HL-60 (cell line): Measurements from ENCODE around the gene BCL11B.

ENCODE experiments used
- DNase-seq, 2 experiments: peaks; one replicate each; pipeline ENCODE4 v3.0.0-alpha.2; 2010 to 2020; ENCODE audit warnings: low read depth in 1 of 2, low spot score in 1 of 2
- H3K27ac ChIP-seq: fragments of 250-450 bp; sonication (Bioruptor Pico); replicated peaks from 2 replicates; pipeline ENCODE4 v1.5.1; 2020; ENCODE audit warnings: mild to moderate bottlenecking, moderate library complexity
- H3K27me3 ChIP-seq: fragments of 250-450 bp; sonication (Bioruptor Pico); 2 replicates; pipeline ENCODE4 v1.5.1; 2021; ENCODE audit warnings: mild to moderate bottlenecking, moderate library complexity; ENCODE audit not compliant: insufficient read depth, poor library complexity, severe bottlenecking
- H3K4me3 ChIP-seq: replicated peaks from 2 replicates; pipeline ENCODE4 v1.5.1; 2011; ENCODE audit warnings: mild to moderate bottlenecking, control low read depth, low read length; ENCODE audit not compliant: insufficient read depth
- GABPA ChIP-seq: IDR thresholded peaks from 2 replicates; pipeline ENCODE4 v1.6.1; 2012; ENCODE audit warnings: low read depth
- POLR2AphosphoS5 ChIP-seq: IDR thresholded peaks from 2 replicates; pipeline ENCODE4 v1.6.1; 2012; ENCODE audit warnings: low read depth
- SPI1 ChIP-seq: IDR thresholded peaks from 2 replicates; pipeline ENCODE4 v1.6.1; 2012; ENCODE audit warnings: low read depth, mild to moderate bottlenecking, borderline replicate concordance
- TF ChIP-seq, protein P1 (sequence below): IDR thresholded peaks from 2 replicates; pipeline ENCODE4 v1.6.1; 2012; ENCODE audit warnings: low read depth; ENCODE audit not compliant: insufficient replicate concordance
- TF ChIP-seq, protein P2 (sequence below): IDR thresholded peaks from one replicate; pipeline ENCODE4 v1.5.1; 2011; ENCODE audit warnings: low read length, control low read depth, inconsistent platforms; ENCODE audit not compliant: insufficient read depth

Gene BCL11B

DNA sequence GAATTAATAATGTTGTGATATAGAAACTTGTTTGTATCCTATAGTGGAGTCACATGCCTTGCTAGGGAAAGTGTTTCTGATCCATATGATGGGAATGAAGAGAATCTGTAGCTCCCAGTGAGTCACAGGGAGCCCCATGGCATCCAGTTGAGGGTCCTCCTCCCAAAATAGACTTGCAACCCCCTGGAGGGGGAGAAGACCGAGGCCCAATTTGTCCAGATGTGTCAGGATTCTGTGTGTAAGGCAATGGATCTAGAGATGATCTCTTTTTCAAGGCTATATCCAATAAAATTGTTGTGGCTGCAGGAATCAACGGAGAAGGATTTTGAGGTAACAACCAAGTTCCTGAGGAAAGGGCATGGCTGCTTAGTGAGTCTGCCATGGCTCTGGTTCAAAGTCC, 121.8 kb downstream of the BCL11B start:
- H3K4me3 ChIP-seq, result no peak overlapping the region
- no peak for DNase-seq
- H3K27me3 ChIP-seq, result no peaks in the 10 kb centered on the region
- TF ChIP-seq SPI1 (no peak), POLR2AphosphoS5 (no peak), GABPA (no peak)
- TF ChIP-seq, protein P1, sequence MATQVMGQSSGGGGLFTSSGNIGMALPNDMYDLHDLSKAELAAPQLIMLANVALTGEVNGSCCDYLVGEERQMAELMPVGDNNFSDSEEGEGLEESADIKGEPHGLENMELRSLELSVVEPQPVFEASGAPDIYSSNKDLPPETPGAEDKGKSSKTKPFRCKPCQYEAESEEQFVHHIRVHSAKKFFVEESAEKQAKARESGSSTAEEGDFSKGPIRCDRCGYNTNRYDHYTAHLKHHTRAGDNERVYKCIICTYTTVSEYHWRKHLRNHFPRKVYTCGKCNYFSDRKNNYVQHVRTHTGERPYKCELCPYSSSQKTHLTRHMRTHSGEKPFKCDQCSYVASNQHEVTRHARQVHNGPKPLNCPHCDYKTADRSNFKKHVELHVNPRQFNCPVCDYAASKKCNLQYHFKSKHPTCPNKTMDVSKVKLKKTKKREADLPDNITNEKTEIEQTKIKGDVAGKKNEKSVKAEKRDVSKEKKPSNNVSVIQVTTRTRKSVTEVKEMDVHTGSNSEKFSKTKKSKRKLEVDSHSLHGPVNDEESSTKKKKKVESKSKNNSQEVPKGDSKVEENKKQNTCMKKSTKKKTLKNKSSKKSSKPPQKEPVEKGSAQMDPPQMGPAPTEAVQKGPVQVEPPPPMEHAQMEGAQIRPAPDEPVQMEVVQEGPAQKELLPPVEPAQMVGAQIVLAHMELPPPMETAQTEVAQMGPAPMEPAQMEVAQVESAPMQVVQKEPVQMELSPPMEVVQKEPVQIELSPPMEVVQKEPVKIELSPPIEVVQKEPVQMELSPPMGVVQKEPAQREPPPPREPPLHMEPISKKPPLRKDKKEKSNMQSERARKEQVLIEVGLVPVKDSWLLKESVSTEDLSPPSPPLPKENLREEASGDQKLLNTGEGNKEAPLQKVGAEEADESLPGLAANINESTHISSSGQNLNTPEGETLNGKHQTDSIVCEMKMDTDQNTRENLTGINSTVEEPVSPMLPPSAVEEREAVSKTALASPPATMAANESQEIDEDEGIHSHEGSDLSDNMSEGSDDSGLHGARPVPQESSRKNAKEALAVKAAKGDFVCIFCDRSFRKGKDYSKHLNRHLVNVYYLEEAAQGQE, result no peak
- TF ChIP-seq, protein P2, sequence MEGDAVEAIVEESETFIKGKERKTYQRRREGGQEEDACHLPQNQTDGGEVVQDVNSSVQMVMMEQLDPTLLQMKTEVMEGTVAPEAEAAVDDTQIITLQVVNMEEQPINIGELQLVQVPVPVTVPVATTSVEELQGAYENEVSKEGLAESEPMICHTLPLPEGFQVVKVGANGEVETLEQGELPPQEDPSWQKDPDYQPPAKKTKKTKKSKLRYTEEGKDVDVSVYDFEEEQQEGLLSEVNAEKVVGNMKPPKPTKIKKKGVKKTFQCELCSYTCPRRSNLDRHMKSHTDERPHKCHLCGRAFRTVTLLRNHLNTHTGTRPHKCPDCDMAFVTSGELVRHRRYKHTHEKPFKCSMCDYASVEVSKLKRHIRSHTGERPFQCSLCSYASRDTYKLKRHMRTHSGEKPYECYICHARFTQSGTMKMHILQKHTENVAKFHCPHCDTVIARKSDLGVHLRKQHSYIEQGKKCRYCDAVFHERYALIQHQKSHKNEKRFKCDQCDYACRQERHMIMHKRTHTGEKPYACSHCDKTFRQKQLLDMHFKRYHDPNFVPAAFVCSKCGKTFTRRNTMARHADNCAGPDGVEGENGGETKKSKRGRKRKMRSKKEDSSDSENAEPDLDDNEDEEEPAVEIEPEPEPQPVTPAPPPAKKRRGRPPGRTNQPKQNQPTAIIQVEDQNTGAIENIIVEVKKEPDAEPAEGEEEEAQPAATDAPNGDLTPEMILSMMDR, result no peak
- no peak overlapping the region for H3K27ac ChIP-seq

DNA sequence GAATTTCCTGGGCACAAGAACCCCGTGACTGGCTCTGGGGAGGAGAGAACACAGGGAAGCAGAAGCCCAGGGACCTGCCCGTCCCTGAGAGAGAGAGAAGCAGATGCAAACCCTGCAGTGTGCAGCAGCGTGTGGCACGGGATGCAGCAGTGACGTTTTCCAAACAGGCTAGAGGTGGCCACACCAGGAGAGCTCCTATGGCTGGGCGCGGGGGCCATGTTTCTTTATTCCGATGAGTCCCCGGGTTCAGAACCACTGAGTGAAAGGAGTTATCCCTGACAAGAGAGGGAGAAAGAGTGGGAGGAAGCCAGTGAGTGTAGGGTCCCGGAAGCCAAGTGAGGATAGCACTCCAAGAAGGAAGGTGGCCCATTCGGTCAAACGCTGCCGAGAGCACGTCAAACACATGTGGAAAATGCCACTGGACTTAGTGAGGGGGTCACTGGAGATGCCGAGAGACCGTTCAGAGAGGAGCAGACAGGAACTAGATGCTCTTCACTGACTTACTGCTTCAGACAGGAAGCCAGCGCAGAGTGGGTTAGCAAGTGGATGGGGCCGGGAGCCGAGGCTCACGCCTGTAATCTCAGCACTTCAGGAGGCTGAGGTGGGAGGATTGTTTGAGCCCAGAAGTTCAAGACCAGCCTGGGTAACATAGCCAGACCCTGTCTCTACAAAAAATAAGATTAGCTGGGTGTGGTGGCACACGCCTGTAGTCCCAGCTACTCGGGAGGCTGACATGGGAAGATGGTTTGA, 123.0 kb downstream of the BCL11B start:
- no peaks in the 10 kb centered on the region for H3K27me3 ChIP-seq
- DNase-seq, result no peak
- TF ChIP-seq GABPA, result no peak

DNA sequence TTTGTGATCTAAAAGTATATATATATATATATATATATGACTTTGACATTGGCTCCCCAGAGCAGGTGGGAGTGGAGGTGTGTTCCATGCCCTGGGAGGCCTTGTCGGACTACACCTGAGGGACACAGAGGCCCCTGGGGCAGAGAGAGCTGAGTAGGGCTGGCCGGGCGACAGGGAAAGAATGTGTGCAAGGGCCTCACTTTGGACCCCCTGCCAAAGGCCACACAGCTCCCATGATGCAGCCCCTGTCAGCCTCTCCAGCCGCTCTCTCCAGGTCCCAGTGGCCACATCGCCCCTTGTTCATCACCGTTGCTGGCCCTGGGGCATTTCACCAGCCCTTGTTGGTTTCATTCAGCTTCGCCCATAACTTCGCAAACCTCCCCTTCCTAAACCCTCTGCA, 123.9 kb downstream of the BCL11B start:
- DNase-seq, result no peak
- H3K27ac ChIP-seq, result no peak overlapping the region
- no peaks in the 10 kb centered on the region for H3K27me3 ChIP-seq
- TF ChIP-seq, protein P1, result no peak
- TF ChIP-seq SPI1 (no peak), POLR2AphosphoS5 (no peak), GABPA (no peak)
- TF ChIP-seq, protein P2, result no peak
- no peak overlapping the region for H3K4me3 ChIP-seq

More for the DNA sequence above, 123.0 kb downstream of the BCL11B start:
- Histone ChIP-seq H3K4me3 (no peak overlapping the region), H3K27ac (no peak overlapping the region)

DNA sequence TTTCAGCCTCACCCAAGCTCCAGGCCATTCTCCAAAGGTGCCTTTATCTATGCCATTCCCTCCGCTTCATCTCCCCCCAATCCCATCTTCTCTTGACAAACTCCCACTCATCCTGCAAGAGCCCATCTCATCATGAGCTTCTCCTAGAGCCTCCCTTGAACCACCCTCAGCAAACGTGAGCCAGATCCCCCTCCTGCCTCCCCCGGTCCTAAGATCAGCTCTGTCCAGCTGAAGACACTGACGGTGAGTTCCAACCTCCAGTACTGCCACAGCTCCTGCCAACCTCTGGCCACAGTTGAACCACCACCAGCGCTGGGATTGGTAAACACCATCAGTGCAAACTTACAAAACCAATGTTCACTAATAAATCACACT, 124.6 kb downstream of the BCL11B start:
- TF ChIP-seq, protein P1, result no peak
- TF ChIP-seq GABPA (no peak), SPI1 (no peak), POLR2AphosphoS5 (no peak)
- TF ChIP-seq, protein P2, result no peak
- no peaks in the 10 kb centered on the region for H3K27me3 ChIP-seq
- H3K27ac ChIP-seq, result no peak overlapping the region
- no peak overlapping the region for H3K4me3 ChIP-seq
- no peak for DNase-seq
